Activated naive CD4-positive, alpha-beta T cell treated with anti-CD3 and anti-CD28 coated beads for 36 hours (primary cell): ENCODE results near the gene NMNAT2. TPM values are rescaled to one million over a fixed set of nuclear protein-coding genes. Genes with fewer than 3 reads are reported as not detected.
"Not testable (repeated sequence)": the region's sequence is repeated elsewhere in the genome, so short reads cannot be mapped to it uniquely, and the experiment has no call there.

ENCODE experiments used
- CTCF ChIA-PET: fragments of 350-600 bp; sonication (Branson Sonifier 250); formaldehyde crosslinking; loops from one replicate; lab custom pipeline; 2021; ENCODE audit warnings: antibody characterized with exemption; lab: Charles Lee
- DNase-seq: peaks from one replicate; pipeline ENCODE4 v3.0.0-alpha.2; 2020
- H3K27ac Mint-ChIP-seq: one replicate; pipeline ENCODE4 v1.8.0; 2021; ENCODE audit warnings: mild to moderate bottlenecking, mixed read lengths
- H3K27me3 Mint-ChIP-seq: one replicate; pipeline ENCODE4 v1.8.0; 2021; ENCODE audit warnings: low read depth, mixed read lengths
- H3K36me3 Mint-ChIP-seq: one replicate; pipeline ENCODE4 v1.8.0; 2021; ENCODE audit warnings: low read depth, mixed read lengths
- H3K4me1 Mint-ChIP-seq: one replicate; pipeline ENCODE4 v1.8.0; 2021; ENCODE audit warnings: low read depth, mixed read lengths
- H3K4me3 Mint-ChIP-seq: one replicate; pipeline ENCODE4 v1.8.0; 2021; ENCODE audit warnings: mild to moderate bottlenecking, moderate library complexity, mixed read lengths
- H3K9me3 Mint-ChIP-seq: one replicate; pipeline ENCODE4 v1.8.0; 2021; ENCODE audit warnings: mixed read lengths
- intact Hi-C: fragments of 100-400 bp; cut with micrococcal nuclease; formaldehyde crosslinking; loops from one replicate; pipeline ENCODE4 v1.15.1; 2023
- total RNA-seq, 2 experiments: library from RNA; stranded (reverse); gene quantifications; one replicate each; pipeline ENCODE4 v1.2.3, GENCODE V29; 2021

Gene NMNAT2
- total RNA-seq, 2 experiments from 2014 or later: not detected

- no peaks in the 10 kb centered on the region for H3K27me3 Mint-ChIP-seq
- no peaks in the 10 kb centered on the region for H3K4me1 Mint-ChIP-seq
- no peaks in the 10 kb centered on the region for H3K9me3 Mint-ChIP-seq
- no peak overlapping the region for H3K27ac Mint-ChIP-seq
- CTCF ChIA-PET: interaction anchor here (1.1 to 1.6 kb wide), 2 partner anchors 78 to 211 kb away, joined by 3 read pairs; no protein-coding TSS in a partner anchor
- H3K36me3 Mint-ChIP-seq: no peaks in the 10 kb centered on the region
- no peak overlapping the region for H3K4me3 Mint-ChIP-seq
- no peak for DNase-seq
- intact Hi-C loops: no loop called here
Measured at GRCh38 chr1:183443466-183443865, 25.3 kb upstream of the NMNAT2 start.

GRCh38 chr1:183443011-183443410, 24.8 kb upstream of the NMNAT2 start:
- no peak for DNase-seq
- Mint-ChIP-seq H3K27ac (no peak overlapping the region), H3K4me3 (no peak overlapping the region), H3K9me3 (no peaks in the 10 kb centered on the region), H3K36me3 (no peaks in the 10 kb centered on the region), H3K27me3 (no peaks in the 10 kb centered on the region), H3K4me1 (no peaks in the 10 kb centered on the region)
- CTCF ChIA-PET: interaction anchor here (1.1 to 1.6 kb wide), 2 partner anchors 78 to 211 kb away, joined by 3 read pairs; no protein-coding TSS in a partner anchor
- intact Hi-C loops: no loop called here

- intact Hi-C loops: no loop called here
- H3K36me3 Mint-ChIP-seq: no peaks in the 10 kb centered on the region
- no peaks in the 10 kb centered on the region for H3K9me3 Mint-ChIP-seq
- CTCF ChIA-PET: no interaction called here
- H3K27ac Mint-ChIP-seq: no peak overlapping the region
- DNase-seq: no peak
- peaks cover 9% of the 10 kb centered on the region for H3K27me3 Mint-ChIP-seq
- no peaks in the 10 kb centered on the region for H3K4me1 Mint-ChIP-seq
- H3K4me3 Mint-ChIP-seq: no peak overlapping the region
Measured at GRCh38 chr1:183438060-183438459, 19.9 kb upstream of the NMNAT2 start.

GRCh38 chr1:183435497-183435896, 17.3 kb upstream of the NMNAT2 start:
- CTCF ChIA-PET: no interaction called here
- H3K27ac Mint-ChIP-seq: no peak overlapping the region

GRCh38 chr1:183433703-183434102, 15.5 kb upstream of the NMNAT2 start:
- no peak overlapping the region for H3K27ac Mint-ChIP-seq
- H3K4me3 Mint-ChIP-seq: no peak overlapping the region
- H3K4me1 Mint-ChIP-seq: no peaks in the 10 kb centered on the region
- DNase-seq: no peak
- H3K36me3 Mint-ChIP-seq: no peaks in the 10 kb centered on the region
- intact Hi-C loops: no loop called here
- H3K27me3 Mint-ChIP-seq: peaks cover 19% of the 10 kb centered on the region
- no peaks in the 10 kb centered on the region for H3K9me3 Mint-ChIP-seq
- CTCF ChIA-PET: no interaction called here

More at GRCh38 chr1:183435497-183435896, 17.3 kb upstream of the NMNAT2 start:
- Mint-ChIP-seq H3K4me3 (no peak overlapping the region), H3K36me3 (no peaks in the 10 kb centered on the region), H3K27me3 (peaks cover 9% of the 10 kb centered on the region), H3K4me1 (no peaks in the 10 kb centered on the region), H3K9me3 (no peaks in the 10 kb centered on the region)
- no peak for DNase-seq
- intact Hi-C loops: no loop called here

GRCh38 chr1:183432548-183432875, 14.3 kb upstream of the NMNAT2 start:
- Mint-ChIP-seq H3K9me3 (no peaks in the 10 kb centered on the region), H3K27ac (no peak overlapping the region), H3K36me3 (no peaks in the 10 kb centered on the region), H3K27me3 (peaks cover 19% of the 10 kb centered on the region), H3K4me3 (no peak overlapping the region), H3K4me1 (no peaks in the 10 kb centered on the region)
- intact Hi-C loops: no loop called here
- CTCF ChIA-PET: no interaction called here
- no peak for DNase-seq

GRCh38 chr1:183431840-183432547, 13.8 kb upstream of the NMNAT2 start:
- no peaks in the 10 kb centered on the region for H3K36me3 Mint-ChIP-seq
- intact Hi-C loops: no loop called here
- CTCF ChIA-PET: interaction anchor here (0.5 kb wide), 1 partner anchor 107 kb away, joined by 3 read pairs; no protein-coding TSS in a partner anchor

GRCh38 chr1:183427591-183427990, 9.4 kb upstream of the NMNAT2 start:
- H3K4me1 Mint-ChIP-seq, CTCF ChIA-PET, H3K36me3 Mint-ChIP-seq: not testable (repeated sequence)

More at GRCh38 chr1:183431840-183432547, 13.8 kb upstream of the NMNAT2 start:
- H3K27ac Mint-ChIP-seq: no peak overlapping the region
- H3K4me3 Mint-ChIP-seq: no peak overlapping the region
- no peak for DNase-seq
- no peaks in the 10 kb centered on the region for H3K4me1 Mint-ChIP-seq
- H3K27me3 Mint-ChIP-seq: peaks cover 19% of the 10 kb centered on the region
- H3K9me3 Mint-ChIP-seq: no peaks in the 10 kb centered on the region

GRCh38 chr1:183424691-183425090, 6.5 kb upstream of the NMNAT2 start:
- intact Hi-C loops: no loop called here
- Mint-ChIP-seq H3K27me3 (peaks cover 24% of the 10 kb centered on the region), H3K9me3 (no peaks in the 10 kb centered on the region), H3K4me3 (no peak overlapping the region), H3K27ac (no peak overlapping the region), H3K4me1 (no peaks in the 10 kb centered on the region), H3K36me3 (no peaks in the 10 kb centered on the region)
- no peak for DNase-seq
- CTCF ChIA-PET: no interaction called here

More at GRCh38 chr1:183427591-183427990, 9.4 kb upstream of the NMNAT2 start:
- H3K9me3 Mint-ChIP-seq, H3K27ac Mint-ChIP-seq, H3K4me3 Mint-ChIP-seq, intact Hi-C loops, DNase-seq: not testable (repeated sequence)
- H3K27me3 Mint-ChIP-seq: peaks cover 19% of the 10 kb centered on the region

- intact Hi-C loops: no loop called here
- H3K9me3 Mint-ChIP-seq: no peaks in the 10 kb centered on the region
Measured at GRCh38 chr1:183423541-183423940, 5.4 kb upstream of the NMNAT2 start.

GRCh38 chr1:183419399-183419798, 1.2 kb upstream of the NMNAT2 start:
- peaks cover 23% of the 10 kb centered on the region for H3K4me1 Mint-ChIP-seq
- no peak for DNase-seq
- no peaks in the 10 kb centered on the region for H3K9me3 Mint-ChIP-seq
- H3K36me3 Mint-ChIP-seq: no peaks in the 10 kb centered on the region
- no peak overlapping the region for H3K4me3 Mint-ChIP-seq
- intact Hi-C loops: no loop called here
- no peak overlapping the region for H3K27ac Mint-ChIP-seq
- peaks cover 48% of the 10 kb centered on the region for H3K27me3 Mint-ChIP-seq
- CTCF ChIA-PET: interaction anchor here (0.6 kb wide), 1 partner anchor 93 kb away, joined by 3 read pairs; no protein-coding TSS in a partner anchor

More at GRCh38 chr1:183423541-183423940, 5.4 kb upstream of the NMNAT2 start:
- Mint-ChIP-seq H3K36me3 (no peaks in the 10 kb centered on the region), H3K27ac (no peak overlapping the region), H3K4me1 (peaks cover 3% of the 10 kb centered on the region), H3K4me3 (no peak overlapping the region), H3K27me3 (peaks cover 29% of the 10 kb centered on the region)
- DNase-seq: no peak
- CTCF ChIA-PET: no interaction called here

GRCh38 chr1:183418696-183419095, 516 bp upstream of the NMNAT2 start:
- Mint-ChIP-seq H3K27me3 (peaks cover 51% of the 10 kb centered on the region), H3K27ac (no peak overlapping the region), H3K4me3 (no peak overlapping the region), H3K9me3 (no peaks in the 10 kb centered on the region), H3K36me3 (no peaks in the 10 kb centered on the region), H3K4me1 (peaks cover 23% of the 10 kb centered on the region)
- CTCF ChIA-PET: no interaction called here
- no peak for DNase-seq
- intact Hi-C loops: no loop called here
